GM23248 (cell line): Measurements from ENCODE around the gene SULT4A1.

Experiments
- EZH2 ChIP-seq: fragments of 200-600 bp; sonication (generic); IDR thresholded peaks from 2 replicates; pipeline ENCODE4 v1.6.1; 2018; ENCODE audit warnings: antibody characterized with exemption, mild to moderate bottlenecking; ENCODE audit not compliant: insufficient read depth, poor library complexity, severe bottlenecking
- EZH2phosphoT487 ChIP-seq: fragments of 200-600 bp; sonication (generic); IDR thresholded peaks from 2 replicates; pipeline ENCODE4 v1.6.1; 2018; ENCODE audit warnings: antibody characterized with exemption, moderate library complexity, mild to moderate bottlenecking, low read depth; ENCODE audit not compliant: insufficient read depth

- no peak for TF ChIP-seq EZH2
- TF ChIP-seq EZH2phosphoT487, result no peak
Measured at GRCh38 chr22:43829904-43830851, 32.1 kb downstream of the SULT4A1 start.
